LNCAP (cell line): ENCODE results near the gene PPP4R2.

Experiments used
- CTCF ChIP-seq: fragments of 450-650 bp; IDR thresholded peaks from 2 replicates; pipeline ENCODE4 v1.5.1; 2017; ENCODE audit warnings: mild to moderate bottlenecking

Gene PPP4R2

GRCh38 chr3:72970942-72971341 is 25.7 kb upstream of the PPP4R2 start:
- no peak for TF ChIP-seq CTCF

GRCh38 chr3:72972706-72973030 is 23.9 kb upstream of the PPP4R2 start:
- TF ChIP-seq CTCF: no peak

GRCh38 chr3:72973031-72973723 is 23.4 kb upstream of the PPP4R2 start:
- TF ChIP-seq CTCF: no peak

- TF ChIP-seq CTCF: no peak
These were observed 22.8 kb upstream of the PPP4R2 start for GRCh38 chr3:72973786-72974185.

- TF ChIP-seq CTCF: no peak
These were observed 21.7 kb upstream of the PPP4R2 start for GRCh38 chr3:72974956-72975355.

- no peak for TF ChIP-seq CTCF
These were observed 20.3 kb upstream of the PPP4R2 start for GRCh38 chr3:72976281-72976741.

GRCh38 chr3:72977060-72977808 is 19.4 kb upstream of the PPP4R2 start:
- TF ChIP-seq CTCF: 0 out of 2 replicates have a peak, but pooled peaks have one; percentile 16
